HCT116 (cell line): ENCODE measurements around the gene NHERF1.

Source experiments
- EZH2phosphoT487 ChIP-seq: fragments of 200-600 bp; IDR thresholded peaks from 2 replicates; pipeline ENCODE4 v1.6.1; 2018; ENCODE audit warnings: antibody characterized with exemption, borderline replicate concordance
- FOSL1 ChIP-seq: IDR thresholded peaks from 2 replicates; pipeline ENCODE4 v1.6.1; 2012; ENCODE audit warnings: low read depth
- JUND ChIP-seq: IDR thresholded peaks from 2 replicates; pipeline ENCODE4 v1.6.1; 2012
- POLR2A ChIP-seq: IDR thresholded peaks from 2 replicates; pipeline ENCODE4 v1.7.0; 2011; ENCODE audit warnings: borderline replicate concordance; ENCODE audit not compliant: insufficient read depth, insufficient read length; ENCODE audit errors: extremely low read depth
- POLR2AphosphoS5 ChIP-seq: IDR thresholded peaks from 2 replicates; pipeline ENCODE4 v1.6.1; 2011; ENCODE audit warnings: mild to moderate bottlenecking, low read depth, low read length, moderate library complexity
- RAD21 ChIP-seq: IDR thresholded peaks from 2 replicates; pipeline ENCODE4 v1.6.1; 2012; ENCODE audit warnings: low read depth, mild to moderate bottlenecking
- SIN3A ChIP-seq: IDR thresholded peaks from 2 replicates; pipeline ENCODE4 v1.6.1; 2012; ENCODE audit warnings: low read depth
- SRF ChIP-seq: IDR thresholded peaks from 2 replicates; pipeline ENCODE4 v1.6.1; 2012; ENCODE audit warnings: low read depth
- ZNF274 ChIP-seq: fragments of 200-500 bp; sonication (Bioruptor generic); IDR thresholded peaks from 2 replicates; pipeline ENCODE4 v1.6.1; 2014; ENCODE audit warnings: mild to moderate bottlenecking, low read depth, low read length, inconsistent platforms
- TF ChIP-seq, protein P1 (sequence below), 3 experiments: fragments of 200-600 bp in 1 of 3; sonication (generic) in 1 of 3; IDR thresholded peaks in 2 of 3; conservative IDR thresholded peaks in 1 of 3; 2 replicates each; pipeline ENCODE4 v1.5.1; 2012 to 2017; ENCODE audit warnings: low read depth in 2 of 3, low read length in 2 of 3, antibody characterized with exemption in 1 of 3, borderline replicate concordance in 1 of 3, control low read depth in 1 of 3, mild to moderate bottlenecking in 1 of 3, mixed read lengths in 1 of 3, mixed run types in 1 of 3, moderate library complexity in 1 of 3; ENCODE audit not compliant: insufficient read depth in 1 of 3
- TF ChIP-seq, protein P2 (sequence below): IDR thresholded peaks from 2 replicates; pipeline ENCODE4 v1.6.1; 2012
- TF ChIP-seq, protein P3 (sequence below): IDR thresholded peaks from 2 replicates; pipeline ENCODE4 v1.6.1; 2012; ENCODE audit warnings: low read depth
- TF ChIP-seq, protein P4 (sequence below): IDR thresholded peaks from 2 replicates; pipeline ENCODE4 v1.6.1; 2012

DNA sequence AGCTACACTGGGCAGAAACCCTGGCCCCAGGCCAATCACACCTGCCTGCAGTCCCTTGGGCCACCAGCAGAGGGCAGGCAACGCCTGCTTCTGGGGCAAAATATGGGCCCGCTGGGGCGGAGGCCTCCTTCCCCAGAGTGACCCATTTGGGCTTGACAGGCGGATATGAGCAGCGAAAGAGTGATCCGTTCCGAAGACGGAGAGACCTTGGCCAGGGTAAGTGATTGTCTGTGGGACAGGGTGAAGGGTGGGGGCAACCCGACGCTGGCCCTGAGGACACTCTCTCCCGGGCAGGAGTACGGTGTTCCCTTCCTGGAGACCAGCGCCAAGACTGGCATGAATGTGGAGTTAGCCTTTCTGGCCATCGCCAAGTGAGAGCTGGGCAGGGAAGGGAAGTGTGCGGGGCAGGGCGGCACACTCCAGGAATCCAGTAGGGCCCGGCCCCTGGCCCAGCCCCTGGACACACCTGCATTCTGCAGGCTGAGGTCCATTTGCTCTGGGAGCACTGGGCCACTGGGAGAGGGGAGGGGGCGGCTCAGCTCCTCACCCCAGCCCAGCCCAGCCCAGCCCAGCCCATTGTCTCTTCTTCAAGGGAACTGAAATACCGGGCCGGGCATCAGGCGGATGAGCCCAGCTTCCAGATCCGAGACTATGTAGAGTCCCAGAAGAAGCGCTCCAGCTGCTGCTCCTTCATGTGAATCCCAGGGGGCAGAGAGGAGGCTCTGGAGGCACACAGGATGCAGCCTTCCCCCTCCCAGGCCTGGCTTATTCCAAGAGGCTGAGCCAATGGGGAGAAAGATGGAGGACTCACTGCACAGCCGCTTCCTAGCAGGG, 3.5 kb upstream of the NHERF1 start:
- TF ChIP-seq, protein P1, sequence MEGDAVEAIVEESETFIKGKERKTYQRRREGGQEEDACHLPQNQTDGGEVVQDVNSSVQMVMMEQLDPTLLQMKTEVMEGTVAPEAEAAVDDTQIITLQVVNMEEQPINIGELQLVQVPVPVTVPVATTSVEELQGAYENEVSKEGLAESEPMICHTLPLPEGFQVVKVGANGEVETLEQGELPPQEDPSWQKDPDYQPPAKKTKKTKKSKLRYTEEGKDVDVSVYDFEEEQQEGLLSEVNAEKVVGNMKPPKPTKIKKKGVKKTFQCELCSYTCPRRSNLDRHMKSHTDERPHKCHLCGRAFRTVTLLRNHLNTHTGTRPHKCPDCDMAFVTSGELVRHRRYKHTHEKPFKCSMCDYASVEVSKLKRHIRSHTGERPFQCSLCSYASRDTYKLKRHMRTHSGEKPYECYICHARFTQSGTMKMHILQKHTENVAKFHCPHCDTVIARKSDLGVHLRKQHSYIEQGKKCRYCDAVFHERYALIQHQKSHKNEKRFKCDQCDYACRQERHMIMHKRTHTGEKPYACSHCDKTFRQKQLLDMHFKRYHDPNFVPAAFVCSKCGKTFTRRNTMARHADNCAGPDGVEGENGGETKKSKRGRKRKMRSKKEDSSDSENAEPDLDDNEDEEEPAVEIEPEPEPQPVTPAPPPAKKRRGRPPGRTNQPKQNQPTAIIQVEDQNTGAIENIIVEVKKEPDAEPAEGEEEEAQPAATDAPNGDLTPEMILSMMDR (IDR thresholded peaks at IDR 0.05 in 2 of 3, conservative IDR thresholded peaks at IDR 0.05 in 1 of 3; ENCODE audit: borderline replicate concordance in 1 of 3, insufficient read depth in 1 of 3, low read depth in 2 of 3, low read length in 2 of 3): peak; percentile 99 to 100 (median 100)
- TF ChIP-seq FOSL1 (no peak), EZH2phosphoT487 (no peak), ZNF274 (no peak), POLR2A (no peak), SIN3A (no peak), JUND (no peak), SRF (no peak), POLR2AphosphoS5 (peak; percentile 81), RAD21 (peak; percentile 100)
- TF ChIP-seq, protein P2, sequence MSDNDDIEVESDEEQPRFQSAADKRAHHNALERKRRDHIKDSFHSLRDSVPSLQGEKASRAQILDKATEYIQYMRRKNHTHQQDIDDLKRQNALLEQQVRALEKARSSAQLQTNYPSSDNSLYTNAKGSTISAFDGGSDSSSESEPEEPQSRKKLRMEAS: no peak
- TF ChIP-seq, protein P3, sequence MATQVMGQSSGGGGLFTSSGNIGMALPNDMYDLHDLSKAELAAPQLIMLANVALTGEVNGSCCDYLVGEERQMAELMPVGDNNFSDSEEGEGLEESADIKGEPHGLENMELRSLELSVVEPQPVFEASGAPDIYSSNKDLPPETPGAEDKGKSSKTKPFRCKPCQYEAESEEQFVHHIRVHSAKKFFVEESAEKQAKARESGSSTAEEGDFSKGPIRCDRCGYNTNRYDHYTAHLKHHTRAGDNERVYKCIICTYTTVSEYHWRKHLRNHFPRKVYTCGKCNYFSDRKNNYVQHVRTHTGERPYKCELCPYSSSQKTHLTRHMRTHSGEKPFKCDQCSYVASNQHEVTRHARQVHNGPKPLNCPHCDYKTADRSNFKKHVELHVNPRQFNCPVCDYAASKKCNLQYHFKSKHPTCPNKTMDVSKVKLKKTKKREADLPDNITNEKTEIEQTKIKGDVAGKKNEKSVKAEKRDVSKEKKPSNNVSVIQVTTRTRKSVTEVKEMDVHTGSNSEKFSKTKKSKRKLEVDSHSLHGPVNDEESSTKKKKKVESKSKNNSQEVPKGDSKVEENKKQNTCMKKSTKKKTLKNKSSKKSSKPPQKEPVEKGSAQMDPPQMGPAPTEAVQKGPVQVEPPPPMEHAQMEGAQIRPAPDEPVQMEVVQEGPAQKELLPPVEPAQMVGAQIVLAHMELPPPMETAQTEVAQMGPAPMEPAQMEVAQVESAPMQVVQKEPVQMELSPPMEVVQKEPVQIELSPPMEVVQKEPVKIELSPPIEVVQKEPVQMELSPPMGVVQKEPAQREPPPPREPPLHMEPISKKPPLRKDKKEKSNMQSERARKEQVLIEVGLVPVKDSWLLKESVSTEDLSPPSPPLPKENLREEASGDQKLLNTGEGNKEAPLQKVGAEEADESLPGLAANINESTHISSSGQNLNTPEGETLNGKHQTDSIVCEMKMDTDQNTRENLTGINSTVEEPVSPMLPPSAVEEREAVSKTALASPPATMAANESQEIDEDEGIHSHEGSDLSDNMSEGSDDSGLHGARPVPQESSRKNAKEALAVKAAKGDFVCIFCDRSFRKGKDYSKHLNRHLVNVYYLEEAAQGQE: no peak
- TF ChIP-seq, protein P4, sequence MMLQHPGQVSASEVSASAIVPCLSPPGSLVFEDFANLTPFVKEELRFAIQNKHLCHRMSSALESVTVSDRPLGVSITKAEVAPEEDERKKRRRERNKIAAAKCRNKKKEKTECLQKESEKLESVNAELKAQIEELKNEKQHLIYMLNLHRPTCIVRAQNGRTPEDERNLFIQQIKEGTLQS: no peak
